Measurements from ENCODE around the gene CUL9.

DNA sequence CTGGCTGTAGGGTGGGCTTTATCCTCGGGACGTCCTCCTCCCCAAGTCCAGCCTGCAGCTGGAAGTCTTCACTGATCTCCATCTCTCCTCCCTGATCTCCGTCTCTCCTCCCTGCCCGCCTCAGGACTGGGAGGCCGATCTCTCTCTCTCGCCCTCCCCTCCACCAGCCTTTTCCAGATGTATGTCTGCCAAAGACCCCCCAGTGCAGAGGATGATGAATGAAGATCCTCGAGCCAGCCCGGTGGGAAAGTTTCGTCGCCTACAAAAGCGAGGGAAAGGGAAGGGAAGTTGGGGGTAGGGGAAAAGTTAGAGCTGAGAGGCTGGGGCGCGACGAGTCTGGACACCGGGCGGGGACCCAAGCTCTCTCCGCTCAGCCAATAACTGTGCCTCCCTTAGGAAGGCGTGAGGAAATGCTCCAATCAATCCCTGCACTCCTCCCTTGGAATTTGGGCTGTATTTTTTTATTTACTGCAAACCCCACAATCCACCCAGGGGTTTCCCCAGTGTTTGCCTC is 11.5 kb upstream of the CUL9 start:
- TF ChIP-seq TAF1 (IDR thresholded peaks at IDR 0.05; ENCODE audit: low read depth, low read length) (0 out of 2 replicates have a peak, but pooled peaks have one; percentile 10), PAX5 (IDR thresholded peaks at IDR 0.05; ENCODE audit: insufficient read depth, low read length, severe bottlenecking) (no peak), SPI1 (IDR thresholded peaks at IDR 0.05; ENCODE audit: low read depth, low read length) (no peak), POLR2AphosphoS5 (IDR thresholded peaks at IDR 0.05; ENCODE audit: low read depth, low read length) (no peak), POLR2A (IDR thresholded peaks at IDR 0.05; ENCODE audit: low read depth, low read length) (no peak)
